Neural crest cell (in vitro differentiated cells): ENCODE data around the gene CECR2. TPM values are rescaled to one million over a fixed set of nuclear protein-coding genes. Genes with fewer than 3 reads are reported as not detected.

Experiments used
- DNase-seq: peaks from one replicate; pipeline ENCODE4 v3.0.0; 2021; ENCODE audit warnings: low read depth, mixed read lengths, low spot score
- H3K27ac Mint-ChIP-seq: one replicate; pipeline ENCODE4 v1.8.0; 2021; ENCODE audit warnings: mild to moderate bottlenecking, mixed read lengths; ENCODE audit not compliant: unreplicated experiment
- H3K27me3 Mint-ChIP-seq: 2 replicates; pipeline ENCODE4 v1.8.0; 2021; ENCODE audit warnings: low read depth, mild to moderate bottlenecking, mixed read lengths
- H3K36me3 Mint-ChIP-seq: 2 replicates; pipeline ENCODE4 v1.8.0; 2021; ENCODE audit warnings: low read depth, mild to moderate bottlenecking, mixed read lengths
- H3K4me1 Mint-ChIP-seq: 2 replicates; pipeline ENCODE4 v1.8.0; 2021; ENCODE audit warnings: mixed read lengths
- H3K4me3 Mint-ChIP-seq: one replicate; pipeline ENCODE4 v1.8.0; 2021; ENCODE audit warnings: mild to moderate bottlenecking, mixed read lengths
- H3K9me3 Mint-ChIP-seq: 2 replicates; pipeline ENCODE4 v1.8.0; 2021; ENCODE audit warnings: mixed read lengths
- total RNA-seq: library from RNA; stranded (reverse); gene quantifications from 2 replicates; pipeline ENCODE4 v1.2.1, GENCODE V29; 2021
- TF ChIP-seq, protein P1 (sequence below): fragments of 200-600 bp; sonication (generic); conservative IDR thresholded peaks from 2 replicates; pipeline ENCODE4 v1.5.0; 2021; ENCODE audit warnings: antibody characterized with exemption, mild to moderate bottlenecking

Gene CECR2
- total RNA-seq, 1 donor from 2014 or later = 32.8 TPM

GRCh38 chr22:17400305-17400704 is 31.0 kb downstream of the CECR2 start:
- Mint-ChIP-seq H3K36me3 (no peaks in the 10 kb centered on the region), H3K27me3 (no peaks in the 10 kb centered on the region), H3K9me3 (no peaks in the 10 kb centered on the region), H3K4me3 (no peak overlapping the region), H3K4me1 (peaks cover 30% of the 10 kb centered on the region), H3K27ac (no peak overlapping the region)
- DNase-seq = no peak
- TF ChIP-seq, protein P1, sequence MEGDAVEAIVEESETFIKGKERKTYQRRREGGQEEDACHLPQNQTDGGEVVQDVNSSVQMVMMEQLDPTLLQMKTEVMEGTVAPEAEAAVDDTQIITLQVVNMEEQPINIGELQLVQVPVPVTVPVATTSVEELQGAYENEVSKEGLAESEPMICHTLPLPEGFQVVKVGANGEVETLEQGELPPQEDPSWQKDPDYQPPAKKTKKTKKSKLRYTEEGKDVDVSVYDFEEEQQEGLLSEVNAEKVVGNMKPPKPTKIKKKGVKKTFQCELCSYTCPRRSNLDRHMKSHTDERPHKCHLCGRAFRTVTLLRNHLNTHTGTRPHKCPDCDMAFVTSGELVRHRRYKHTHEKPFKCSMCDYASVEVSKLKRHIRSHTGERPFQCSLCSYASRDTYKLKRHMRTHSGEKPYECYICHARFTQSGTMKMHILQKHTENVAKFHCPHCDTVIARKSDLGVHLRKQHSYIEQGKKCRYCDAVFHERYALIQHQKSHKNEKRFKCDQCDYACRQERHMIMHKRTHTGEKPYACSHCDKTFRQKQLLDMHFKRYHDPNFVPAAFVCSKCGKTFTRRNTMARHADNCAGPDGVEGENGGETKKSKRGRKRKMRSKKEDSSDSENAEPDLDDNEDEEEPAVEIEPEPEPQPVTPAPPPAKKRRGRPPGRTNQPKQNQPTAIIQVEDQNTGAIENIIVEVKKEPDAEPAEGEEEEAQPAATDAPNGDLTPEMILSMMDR = no peak

DNA sequence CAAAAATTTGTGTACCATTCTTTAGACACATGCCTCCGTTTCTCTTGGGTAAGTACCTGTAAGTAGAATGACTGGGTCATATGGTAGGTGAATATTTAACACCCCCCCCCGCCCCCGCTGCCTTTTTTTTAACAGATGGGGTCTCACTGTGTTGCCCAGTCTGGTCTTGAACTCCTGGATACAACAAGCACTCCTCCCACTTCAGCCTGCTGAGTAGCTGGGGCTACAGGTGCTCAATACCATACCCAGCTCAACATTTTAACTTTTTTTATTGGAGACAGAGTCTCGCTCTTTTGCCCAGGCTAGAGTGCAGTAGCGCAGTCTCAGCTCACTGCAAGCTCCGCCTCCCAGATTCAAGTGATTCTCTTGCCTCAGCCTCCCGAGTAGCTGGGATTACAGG is 32.5 kb downstream of the CECR2 start:
- H3K27me3 Mint-ChIP-seq = no peaks in the 10 kb centered on the region
- no peak overlapping the region for H3K4me3 Mint-ChIP-seq
- no peaks in the 10 kb centered on the region for H3K36me3 Mint-ChIP-seq
- TF ChIP-seq, protein P1 = no peak
- H3K27ac Mint-ChIP-seq = no peak overlapping the region
- no peak for DNase-seq
- H3K4me1 Mint-ChIP-seq = peaks cover 26% of the 10 kb centered on the region
- no peaks in the 10 kb centered on the region for H3K9me3 Mint-ChIP-seq

GRCh38 chr22:17402293-17402692 is 33.0 kb downstream of the CECR2 start:
- peaks cover 25% of the 10 kb centered on the region for H3K4me1 Mint-ChIP-seq
- no peaks in the 10 kb centered on the region for H3K27me3 Mint-ChIP-seq
- no peak for DNase-seq
- no peak overlapping the region for H3K4me3 Mint-ChIP-seq
- TF ChIP-seq, protein P1 = no peak
- H3K36me3 Mint-ChIP-seq = no peaks in the 10 kb centered on the region
- no peaks in the 10 kb centered on the region for H3K9me3 Mint-ChIP-seq
- H3K27ac Mint-ChIP-seq = no peak overlapping the region

DNA sequence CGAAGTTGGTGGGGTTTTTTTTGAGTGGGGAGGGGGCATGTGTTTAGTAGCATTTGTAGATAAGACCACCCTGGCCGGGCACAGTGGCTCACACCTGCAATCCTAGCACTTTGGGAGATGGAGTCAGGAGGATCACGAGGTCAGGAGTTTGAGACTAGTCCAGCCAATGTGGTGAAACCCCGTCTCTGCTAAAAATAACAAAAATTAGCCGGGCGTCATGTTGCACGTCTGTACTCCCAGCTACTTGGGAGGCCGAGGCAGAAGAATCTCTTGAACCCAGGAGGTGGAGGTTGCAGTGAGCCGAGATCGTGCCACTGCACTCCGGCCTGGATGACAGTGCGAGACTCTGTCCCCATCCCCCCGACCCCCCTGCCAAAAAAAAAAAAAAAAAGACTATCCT is 34.6 kb downstream of the CECR2 start:
- no peak for DNase-seq
- H3K36me3 Mint-ChIP-seq = no peaks in the 10 kb centered on the region
- TF ChIP-seq, protein P1 = no peak
- H3K9me3 Mint-ChIP-seq = no peaks in the 10 kb centered on the region
- H3K4me3 Mint-ChIP-seq = no peak overlapping the region
- H3K27me3 Mint-ChIP-seq = no peaks in the 10 kb centered on the region
- no peak overlapping the region for H3K27ac Mint-ChIP-seq
- H3K4me1 Mint-ChIP-seq = peaks cover 18% of the 10 kb centered on the region

DNA sequence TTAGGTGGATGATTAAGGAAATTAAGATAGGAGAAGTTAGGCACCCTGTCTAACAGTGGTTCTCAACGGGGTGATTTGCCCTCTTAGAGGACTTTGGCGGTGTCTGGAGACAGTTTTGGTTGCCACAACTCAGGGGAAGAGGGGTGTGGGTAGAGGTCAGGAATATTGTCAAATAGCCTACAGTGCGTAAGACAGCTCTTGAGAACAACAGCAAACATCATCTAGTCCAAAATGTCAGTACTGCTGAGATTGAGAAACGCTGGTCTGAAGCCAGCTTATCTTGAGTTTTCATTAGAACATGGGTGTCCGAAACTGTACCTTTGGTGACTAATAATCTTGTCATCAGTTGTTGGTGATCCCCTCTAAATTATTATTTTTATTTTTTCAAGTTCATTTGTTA is 38.4 kb downstream of the CECR2 start:
- no peaks in the 10 kb centered on the region for H3K9me3 Mint-ChIP-seq
- no peak overlapping the region for H3K27ac Mint-ChIP-seq
- H3K36me3 Mint-ChIP-seq = no peaks in the 10 kb centered on the region
- no peaks in the 10 kb centered on the region for H3K27me3 Mint-ChIP-seq
- peaks cover 24% of the 10 kb centered on the region for H3K4me1 Mint-ChIP-seq
- TF ChIP-seq, protein P1 = no peak
- no peak for DNase-seq
- no peak overlapping the region for H3K4me3 Mint-ChIP-seq

- Mint-ChIP-seq H3K36me3 (no peaks in the 10 kb centered on the region), H3K27ac (no peak overlapping the region), H3K9me3 (no peaks in the 10 kb centered on the region), H3K27me3 (no peaks in the 10 kb centered on the region), H3K4me3 (no peak overlapping the region), H3K4me1 (peaks cover 22% of the 10 kb centered on the region)
- TF ChIP-seq, protein P1 = no peak
- no peak for DNase-seq
Observed at GRCh38 chr22:17410576-17410975, 41.3 kb downstream of the CECR2 start.
